Endothelial cell of umbilical vein (primary cell): Measurements from ENCODE around the gene ASB17. TPM values are rescaled to one million over a fixed set of nuclear protein-coding genes. Genes with fewer than 3 reads are reported as not detected.
A peak's percentile ranks its signal among the peaks of the same experiment; 100 is the strongest.

ENCODE experiments used
- BruUV-seq: library from RNA; stranded (reverse); fragments of 400-500 nt; replicated peaks from 2 replicates; lab custom pipeline; 2021; lab: Mats Ljungman, UMichigan
- CTCF ChIA-PET: fragments of 300-600, 350-600 bp; sonication (Branson Sonifier 250); formaldehyde crosslinking; loops from one replicate; lab custom pipeline; 2021; ENCODE audit warnings: antibody characterized with exemption, inconsistent platforms; lab: Charles Lee
- POLR2A ChIA-PET: fragments of 300-600, 350-600 bp; sonication (Branson Sonifier 250); formaldehyde crosslinking; loops from one replicate; lab custom pipeline; 2021; ENCODE audit warnings: antibody characterized with exemption, inconsistent platforms; lab: Charles Lee
- DNase-seq: peaks from one replicate; pipeline ENCODE4 v3.0.0-alpha.2; 2011; ENCODE audit warnings: low read depth, low spot score
- FAIRE-seq: peaks from 2 replicates; lab custom pipeline; 2011; peaks lifted over from hg19 to GRCh38; lab: Jason Lieb, UNC
- H2AFZ ChIP-seq: 2 replicates; pipeline ENCODE4 v1.6.0; 2012; ENCODE audit warnings: low read depth, low read length, control low read depth, inconsistent platforms
- H3K27ac ChIP-seq: 2 replicates; pipeline ENCODE4 v1.5.1; 2011; ENCODE audit warnings: low read depth, mild to moderate bottlenecking, control low read depth, low read length, moderate library complexity; ENCODE audit not compliant: insufficient read depth
- H3K27me3 ChIP-seq, 2 experiments: 2 replicates each; pipeline versions ENCODE4 v1.6.0 to v1.6.1; 2011; ENCODE audit warnings: low read length in 2 of 2, mixed read lengths in 1 of 2; ENCODE audit not compliant: control insufficient read depth in 2 of 2, insufficient read depth in 2 of 2
- H3K36me3 ChIP-seq, 2 experiments: 2 replicates in 1 of 2; 3 replicates in 1 of 2; pipeline ENCODE4 v1.5.1; 2011; ENCODE audit warnings: low read length in 2 of 2, mild to moderate bottlenecking in 1 of 2, moderate library complexity in 1 of 2; ENCODE audit not compliant: control insufficient read depth in 2 of 2, insufficient read depth in 2 of 2; ENCODE audit errors: extremely low read depth in 1 of 2
- H3K4me1 ChIP-seq: 3 replicates; pipeline ENCODE4 v1.5.1; 2011; ENCODE audit warnings: mild to moderate bottlenecking, low read length; ENCODE audit not compliant: control insufficient read depth, insufficient read depth; ENCODE audit errors: extremely low read depth
- H3K4me2 ChIP-seq: 2 replicates; pipeline ENCODE4 v1.6.1; 2011; ENCODE audit warnings: low read length, control low read depth, mixed read lengths; ENCODE audit not compliant: insufficient read depth
- H3K4me3 ChIP-seq, 3 experiments: fragments of 200-600 bp in 1 of 3; sonication (generic), shearing (Covaris generic) in 1 of 3; replicated peaks in 1 of 3; 2 replicates each; pipeline ENCODE4 v1.5.1; 2011 to 2016; ENCODE audit warnings: control low read depth in 3 of 3, low read length in 3 of 3, mild to moderate bottlenecking in 2 of 3, inconsistent platforms in 1 of 3, low read depth in 1 of 3, moderate library complexity in 1 of 3; ENCODE audit not compliant: insufficient read depth in 1 of 3
- H3K79me2 ChIP-seq: 2 replicates; pipeline ENCODE4 v1.6.0; 2012; ENCODE audit warnings: low read length, inconsistent platforms; ENCODE audit not compliant: control insufficient read depth, insufficient read depth
- H3K9ac ChIP-seq: replicated peaks from 2 replicates; pipeline ENCODE3; 2011; ENCODE audit warnings: low read length, control low read depth; ENCODE audit not compliant: insufficient read depth; ENCODE audit errors: extremely low read depth
- H3K9me1 ChIP-seq: replicated peaks from 3 replicates; pipeline ENCODE4 v1.6.0; 2011; ENCODE audit warnings: mild to moderate bottlenecking, low read length; ENCODE audit not compliant: control insufficient read depth, insufficient read depth; ENCODE audit errors: extremely low read depth
- H3K9me3 ChIP-seq: replicated peaks from 2 replicates; pipeline ENCODE4 v1.5.1; 2012; ENCODE audit warnings: low read length, inconsistent platforms; ENCODE audit not compliant: control insufficient read depth, insufficient read depth
- H4K20me1 ChIP-seq: replicated peaks from 2 replicates; pipeline ENCODE3; 2011; ENCODE audit warnings: mild to moderate bottlenecking, low read length; ENCODE audit not compliant: control insufficient read depth, insufficient read depth; ENCODE audit errors: extremely low read depth
- CTCF ChIP-seq, 2 donors: IDR thresholded peaks; 1 replicate in 1 of 2; 2 replicates in 1 of 2; pipeline ENCODE4 v1.5.1; 2011; ENCODE audit warnings: low read length in 2 of 2, mild to moderate bottlenecking in 2 of 2, moderate library complexity in 2 of 2, control low read depth in 1 of 2, inconsistent platforms in 1 of 2, low read depth in 1 of 2; ENCODE audit not compliant: insufficient read depth in 1 of 2; ENCODE audit errors: extremely low read depth in 1 of 2
- EZH2 ChIP-seq: IDR thresholded peaks from 2 replicates; pipeline ENCODE4 v1.6.1; 2012; ENCODE audit warnings: borderline replicate concordance, low read depth, mild to moderate bottlenecking, moderate library complexity, low read length, inconsistent platforms; ENCODE audit not compliant: severe bottlenecking
- FOS ChIP-seq: IDR thresholded peaks from 2 replicates; pipeline ENCODE4 v1.6.1; 2011; ENCODE audit warnings: mild to moderate bottlenecking, low read length, moderate library complexity, borderline replicate concordance; ENCODE audit not compliant: insufficient read depth
- GATA2 ChIP-seq: IDR thresholded peaks from 2 replicates; pipeline ENCODE4 v1.7.0; 2011; ENCODE audit warnings: low read depth, mild to moderate bottlenecking, moderate library complexity, mixed read lengths, low read length; ENCODE audit not compliant: insufficient read length, insufficient read depth
- JUN ChIP-seq: IDR thresholded peaks from 2 replicates; pipeline ENCODE4 v1.6.1; 2011; ENCODE audit warnings: borderline replicate concordance, low read depth; ENCODE audit not compliant: insufficient read length, insufficient read depth
- MYC ChIP-seq: IDR thresholded peaks from one replicate; pipeline ENCODE4 v1.6.1; 2011; ENCODE audit warnings: mild to moderate bottlenecking, low read depth, low read length
- POLR2A ChIP-seq: IDR thresholded peaks from 2 replicates; pipeline ENCODE4 v1.6.1; 2012; ENCODE audit warnings: low read depth, mild to moderate bottlenecking, control low read depth, low read length
- POLR2AphosphoS5 ChIP-seq: IDR thresholded peaks from 2 replicates; pipeline ENCODE4 v1.6.1; 2012; ENCODE audit warnings: low read depth, mild to moderate bottlenecking, control low read depth, low read length, moderate library complexity; ENCODE audit not compliant: insufficient read depth
- dilution Hi-C: fragments of 300-500 bp; cut with MboI; formaldehyde crosslinking; loops from one replicate; pipeline ENCODE4 v1.15.0; 2019; ENCODE audit warnings: low sequenced_read_pairs; ENCODE audit not compliant: extremely low pct_ligation_motif_present
- intact Hi-C: fragments of 100-400 bp; cut with micrococcal nuclease; formaldehyde crosslinking; loops from one replicate; pipeline ENCODE4 v1.10.0; 2022
- polyA plus RNA-seq, 4 experiments: library from polyadenylated mRNA; depleted of rRNA in 3 of 4; stranded (reverse) in 3 of 4; unstranded in 1 of 4; fragments of >200 nt; gene quantifications; 2 replicates each; pipeline versions ENCODE4 v1.2.1 to v1.2.3, GENCODE V29; 2011 to 2012; ENCODE audit warnings: missing spikeins in 1 of 4
- total RNA-seq: library from RNA; stranded (reverse); gene quantifications from 2 replicates; pipeline ENCODE4 v1.2.3, GENCODE V29; 2021
- TF ChIP-seq, protein P1 (sequence below): IDR thresholded peaks from 2 replicates; pipeline ENCODE4 v1.6.1; 2011; ENCODE audit not compliant: insufficient read depth, insufficient read length

The ASB17 gene
- total and polyA plus RNA-seq, 2 donors (not counting 3 experiments of a cell fraction or from before 2014, with no cell fraction given) = not detected

- H3K36me3 ChIP-seq = no peaks in the 10 kb centered on the region
- H3K4me3 ChIP-seq = no peak overlapping the region
- no peak overlapping the region for H2AFZ ChIP-seq
- DNase-seq = peak; percentile 60
- H3K9me1 ChIP-seq = no peaks in the 10 kb centered on the region
- intact Hi-C loops = loop anchor here (1.0 to 10.0 kb wide), 5 partner anchors 82 to 1235 kb away; no protein-coding TSS in a partner anchor
- ChIA-PET CTCF (interaction anchor here (0.7 to 2.4 kb wide), 26 partner anchors 9 to 1235 kb away, joined by 3 to 24 read pairs (median 4); no protein-coding TSS in a partner anchor), POLR2A (no interaction called here)
- no peak overlapping the region for H3K9ac ChIP-seq
- FAIRE-seq = peak; percentile 70
- H3K4me1 ChIP-seq = no peaks in the 10 kb centered on the region
- H4K20me1 ChIP-seq = no peaks in the 10 kb centered on the region
- BruUV-seq = no TSS peak
- no peak overlapping the region for H3K27ac ChIP-seq
- dilution Hi-C loops = no loop called here
- H3K9me3 ChIP-seq = no peaks in the 10 kb centered on the region
- TF ChIP-seq, protein P1, sequence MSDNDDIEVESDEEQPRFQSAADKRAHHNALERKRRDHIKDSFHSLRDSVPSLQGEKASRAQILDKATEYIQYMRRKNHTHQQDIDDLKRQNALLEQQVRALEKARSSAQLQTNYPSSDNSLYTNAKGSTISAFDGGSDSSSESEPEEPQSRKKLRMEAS = no peak
- TF ChIP-seq CTCF (IDR thresholded peaks at IDR 0.05; ENCODE audit: extremely low read depth in 1 of 2, insufficient read depth in 1 of 2, low read depth in 1 of 2, low read length in 2 of 2) = peak; percentile 30 to 45
- no peaks in the 10 kb centered on the region for H3K27me3 ChIP-seq
- no peaks in the 10 kb centered on the region for H3K79me2 ChIP-seq
- no peak overlapping the region for H3K4me2 ChIP-seq
These were observed 23.5 kb downstream of the ASB17 start for GRCh38 chr1:75908717-75909152.

- CTCF ChIA-PET = interaction anchor here (0.6 to 3.2 kb wide), 4 partner anchors 7 to 17 kb away, joined by 3 to 17 read pairs (median 3); no protein-coding TSS in a partner anchor
- BruUV-seq = no TSS peak
- H4K20me1 ChIP-seq = no peaks in the 10 kb centered on the region
These were observed 30.8 kb downstream of the ASB17 start for GRCh38 chr1:75901371-75901770.

More at GRCh38 chr1:75901371-75901770, 30.8 kb downstream of the ASB17 start:
- Histone ChIP-seq H3K36me3 (no peaks in the 10 kb centered on the region), H3K27ac (no peak overlapping the region), H3K9ac (no peak overlapping the region), H3K9me1 (no peaks in the 10 kb centered on the region), H3K27me3 (no peaks in the 10 kb centered on the region), H3K4me2 (no peak overlapping the region), H3K4me3 (no peak overlapping the region), H3K9me3 (no peaks in the 10 kb centered on the region), H3K79me2 (no peaks in the 10 kb centered on the region), H3K4me1 (no peaks in the 10 kb centered on the region), H2AFZ (no peak overlapping the region)
- intact Hi-C loops = loop anchor here (10.0 kb wide), 1 partner anchor 433 kb away; no protein-coding TSS in a partner anchor
- FAIRE-seq (no peak), DNase-seq (no peak)
- dilution Hi-C loops = no loop called here
- TF ChIP-seq GATA2 = no peak
- TF ChIP-seq FOS = no peak
- TF ChIP-seq, protein P1 = no peak
- TF ChIP-seq POLR2A = no peak
- TF ChIP-seq EZH2 = no peak
- no peak for TF ChIP-seq JUN
- TF ChIP-seq MYC = no peak
- TF ChIP-seq POLR2AphosphoS5 = no peak
- TF ChIP-seq CTCF (IDR thresholded peaks at IDR 0.05; ENCODE audit: extremely low read depth in 1 of 2, insufficient read depth in 1 of 2, low read depth in 1 of 2, low read length in 2 of 2) = no peak
- POLR2A ChIA-PET = no interaction called here
